IMR-90 (cell line): ENCODE results near the gene KRTAP10-3. TPM values are rescaled to one million over a fixed set of nuclear protein-coding genes. Genes with fewer than 3 reads are reported as not detected.

Experiments used
- ATAC-seq: fragments of 200-7000 bp; cut with Tn5 transposase; 2 replicates; pipeline ENCODE4 v1.9.1; 2020; ENCODE audit warnings: low read depth, mild to moderate bottlenecking, moderate library complexity
- BruUV-seq: library from RNA; stranded (reverse); fragments of 400-500 nt; replicated peaks from 2 replicates; lab custom pipeline; 2021; lab: Mats Ljungman, UMichigan
- CTCF ChIA-PET: fragments of 300-600 bp; formaldehyde crosslinking; extraction: SDS; loops from one replicate; lab custom pipeline; 2021; ENCODE audit warnings: antibody characterized with exemption; lab: Yijun Ruan, JAX
- POLR2A ChIA-PET: fragments of 300-600 bp; sonication (Branson Sonifier 250); formaldehyde crosslinking; loops from one replicate; lab custom pipeline; 2022; ENCODE audit warnings: antibody characterized with exemption; ENCODE audit not compliant: unreplicated experiment; lab: Charles Lee
- DNase-seq: peaks from one replicate; pipeline ENCODE4 v3.0.0; 2013
- H2AFZ ChIP-seq: replicated peaks from 2 replicates; pipeline ENCODE3; 2013; ENCODE audit warnings: low read length, mild to moderate bottlenecking; ENCODE audit not compliant: poor library complexity
- H2AK5ac ChIP-seq: 2 replicates; pipeline ENCODE4 v1.6.1; 2013; ENCODE audit warnings: low read depth, low read length, inconsistent platforms
- H2AK9ac ChIP-seq: replicated peaks from 2 replicates; pipeline ENCODE3; 2013; ENCODE audit warnings: mild to moderate bottlenecking, low read depth, low read length, moderate library complexity; ENCODE audit not compliant: poor library complexity
- H2BK120ac ChIP-seq: 2 replicates; pipeline ENCODE4 v1.6.1; 2013; ENCODE audit warnings: low read depth, low read length, inconsistent platforms
- H2BK15ac ChIP-seq: 3 replicates; pipeline ENCODE4 v1.6.1; 2013; ENCODE audit warnings: low read depth, low read length, inconsistent platforms
- H2BK20ac ChIP-seq: 2 replicates; pipeline ENCODE4 v1.6.1; 2013; ENCODE audit warnings: low read depth, mild to moderate bottlenecking, inconsistent platforms, low read length, moderate library complexity
- H2BK5ac ChIP-seq: 2 replicates; pipeline ENCODE4 v1.6.1; 2013; ENCODE audit warnings: mild to moderate bottlenecking, low read depth, low read length, inconsistent platforms; ENCODE audit not compliant: poor library complexity, severe bottlenecking
- H3K14ac ChIP-seq: replicated peaks from 2 replicates; pipeline ENCODE4 v1.6.1; 2013; ENCODE audit warnings: low read depth, low read length, inconsistent platforms
- H3K18ac ChIP-seq: 2 replicates; pipeline ENCODE4 v1.6.1; 2013; ENCODE audit warnings: low read depth, low read length, control low read depth
- H3K23ac ChIP-seq: 2 replicates; pipeline ENCODE4 v1.6.1; 2013; ENCODE audit warnings: low read depth, low read length, inconsistent platforms
- H3K27ac ChIP-seq: 2 replicates; pipeline ENCODE4 v1.5.1; 2013; ENCODE audit warnings: mild to moderate bottlenecking, control low read depth, low read length; ENCODE audit not compliant: insufficient read depth
- H3K27me3 ChIP-seq: 2 replicates; pipeline ENCODE4 v1.6.1; 2013; ENCODE audit warnings: low read length; ENCODE audit not compliant: control insufficient read depth, insufficient read depth
- H3K36me3 ChIP-seq: 2 replicates; pipeline ENCODE4 v1.6.1; 2013; ENCODE audit warnings: low read length, mixed read lengths; ENCODE audit not compliant: control insufficient read depth, insufficient read depth
- H3K4ac ChIP-seq: 2 replicates; pipeline ENCODE4 v1.6.1; 2013; ENCODE audit warnings: low read depth, low read length, inconsistent platforms
- H3K4me1 ChIP-seq: 2 replicates; pipeline ENCODE4 v1.6.1; 2013; ENCODE audit warnings: low read length, mixed read lengths; ENCODE audit not compliant: control insufficient read depth, insufficient read depth
- H3K4me2 ChIP-seq: 2 replicates; pipeline ENCODE4 v1.6.1; 2013; ENCODE audit warnings: low read depth, mild to moderate bottlenecking, control low read depth, low read length, moderate library complexity
- H3K4me3 ChIP-seq: 2 replicates; pipeline ENCODE4 v1.5.1; 2013; ENCODE audit warnings: low read depth, mild to moderate bottlenecking, control low read depth, low read length, moderate library complexity; ENCODE audit not compliant: insufficient read depth
- H3K56ac ChIP-seq: 2 replicates; pipeline ENCODE4 v1.6.1; 2013; ENCODE audit warnings: low read length, inconsistent platforms; ENCODE audit not compliant: insufficient read depth; ENCODE audit errors: extremely low read depth
- H3K79me1 ChIP-seq, 2 experiments: 2 replicates each; pipeline ENCODE4 v1.6.1; 2013; ENCODE audit warnings: low read length in 2 of 2, inconsistent platforms in 1 of 2, low read depth in 1 of 2
- H3K9ac ChIP-seq: 2 replicates; pipeline ENCODE4 v1.6.1; 2013; ENCODE audit warnings: low read depth, low read length, control low read depth
- H3K9me1 ChIP-seq: 2 replicates; pipeline ENCODE4 v1.6.1; 2013; ENCODE audit warnings: low read length, inconsistent platforms; ENCODE audit not compliant: insufficient read depth
- H3K9me3 ChIP-seq: 2 replicates; pipeline ENCODE4 v1.6.1; 2013; ENCODE audit warnings: low read length; ENCODE audit not compliant: control insufficient read depth, insufficient read depth
- H4K20me1 ChIP-seq: 2 replicates; pipeline ENCODE4 v1.6.1; 2013; ENCODE audit warnings: low read length, inconsistent platforms; ENCODE audit not compliant: insufficient read depth
- H4K5ac ChIP-seq: 2 replicates; pipeline ENCODE4 v1.6.1; 2013; ENCODE audit warnings: mild to moderate bottlenecking, low read depth, low read length, control low read depth
- H4K8ac ChIP-seq, 2 experiments: 2 replicates each; pipeline ENCODE4 v1.6.1; 2013; ENCODE audit warnings: low read depth in 2 of 2, low read length in 2 of 2, control low read depth in 1 of 2, inconsistent platforms in 1 of 2
- H4K91ac ChIP-seq: 2 replicates; pipeline ENCODE4 v1.6.1; 2013; ENCODE audit warnings: low read depth, low read length, inconsistent platforms; ENCODE audit not compliant: insufficient read depth
- BHLHE40 ChIP-seq: fragments of 150-350 bp; IDR thresholded peaks from 2 replicates; pipeline ENCODE4 v1.6.1; 2016; ENCODE audit warnings: mild to moderate bottlenecking, low read depth, low read length
- CEBPB ChIP-seq: IDR thresholded peaks from 2 replicates; pipeline ENCODE4 v1.6.1; 2012; ENCODE audit warnings: low read depth, low read length, improper control_type of control experiment
- FOS ChIP-seq: fragments of 150-350 bp; IDR thresholded peaks from 2 replicates; pipeline ENCODE4 v1.6.1; 2016; ENCODE audit warnings: low read depth, low read length
- MAZ ChIP-seq: IDR thresholded peaks from 2 replicates; pipeline ENCODE4 v1.6.1; 2012; ENCODE audit warnings: low read depth, mild to moderate bottlenecking, low read length, improper control_type of control experiment, moderate library complexity, borderline replicate concordance
- MXI1 ChIP-seq: IDR thresholded peaks from 2 replicates; pipeline ENCODE4 v1.6.1; 2012; ENCODE audit warnings: low read depth, mild to moderate bottlenecking, low read length, moderate library complexity, borderline replicate concordance
- POLR2A ChIP-seq: IDR thresholded peaks from 2 replicates; pipeline ENCODE4 v1.6.1; 2012; ENCODE audit warnings: mild to moderate bottlenecking, low read depth, low read length
- RAD21 ChIP-seq: IDR thresholded peaks from 2 replicates; pipeline ENCODE4 v1.6.1; 2012; ENCODE audit warnings: low read length, improper control_type of control experiment
- RFX5 ChIP-seq: IDR thresholded peaks from 2 replicates; pipeline ENCODE4 v1.8.0; 2012; ENCODE audit warnings: low read depth, mild to moderate bottlenecking, low read length, moderate library complexity
- SMC3 ChIP-seq: fragments of 150-350 bp; IDR thresholded peaks from 2 replicates; pipeline ENCODE4 v1.6.1; 2016; ENCODE audit warnings: low read depth, mild to moderate bottlenecking, antibody characterized with exemption, low read length, moderate library complexity
- WGBS, 2 experiments: methylation state at CpG; one replicate each; pipeline versions ENCODE4 v1.1.5 to v1.1.7; 2013; ENCODE audit warnings: missing lambda C conversion rate in 2 of 2; ENCODE audit not compliant: insufficient read length in 1 of 2; ENCODE audit errors: extremely low coverage in 2 of 2; 5-methylcytosine and 5-hydroxymethylcytosine counted together
- dilution Hi-C: fragments of 300-500 bp; cut with HindIII; formaldehyde crosslinking; loops from one replicate; pipeline ENCODE4 v1.14.3; 2018; ENCODE audit warnings: low sequenced_read_pairs; ENCODE audit not compliant: unreplicated experiment
- in situ Hi-C: fragments of 300-500 bp; cut with MboI; formaldehyde crosslinking; loops from 3 replicates; pipeline ENCODE4 v1.14.3; 2019; ENCODE audit warnings: low sequenced_read_pairs, inconsistent platforms, mixed read lengths
- intact Hi-C: fragments of 100-400 bp; cut with micrococcal nuclease; formaldehyde crosslinking; loops from 2 replicates; pipeline ENCODE4 v1.10.0; 2022
- polyA plus RNA-seq, 3 experiments: library from polyadenylated mRNA; depleted of rRNA; stranded (reverse); fragments of >200 nt; gene quantifications; 2 replicates each; pipeline ENCODE4 v1.2.3, GENCODE V29; 2012; ENCODE audit warnings: low replicate concordance in 1 of 3
- total RNA-seq: library from RNA; depleted of rRNA; stranded (reverse); fragments of >200 nt; gene quantifications from 2 replicates; pipeline ENCODE4 v1.2.3, GENCODE V29; 2012
- TF ChIP-seq, protein P1 (sequence below): fragments of 150-350 bp; IDR thresholded peaks from 2 replicates; pipeline ENCODE4 v1.6.1; 2017; ENCODE audit warnings: mild to moderate bottlenecking, antibody characterized with exemption, low read length, low read depth
- TF ChIP-seq, protein P2 (sequence below): conservative IDR thresholded peaks from 2 replicates; pipeline ENCODE4 v1.5.1; 2012; ENCODE audit warnings: mild to moderate bottlenecking, low read depth, low read length, improper control_type of control experiment
- TF ChIP-seq, protein P3 (sequence below): fragments of 150-350 bp; IDR thresholded peaks from 2 replicates; pipeline ENCODE4 v1.6.1; 2016; ENCODE audit warnings: low read depth, mild to moderate bottlenecking, low read length, moderate library complexity, borderline replicate concordance

The KRTAP10-3 gene
- total and polyA plus RNA-seq, 2 of the 4 experiments (the other 2 are of a cell fraction): not detected

DNA sequence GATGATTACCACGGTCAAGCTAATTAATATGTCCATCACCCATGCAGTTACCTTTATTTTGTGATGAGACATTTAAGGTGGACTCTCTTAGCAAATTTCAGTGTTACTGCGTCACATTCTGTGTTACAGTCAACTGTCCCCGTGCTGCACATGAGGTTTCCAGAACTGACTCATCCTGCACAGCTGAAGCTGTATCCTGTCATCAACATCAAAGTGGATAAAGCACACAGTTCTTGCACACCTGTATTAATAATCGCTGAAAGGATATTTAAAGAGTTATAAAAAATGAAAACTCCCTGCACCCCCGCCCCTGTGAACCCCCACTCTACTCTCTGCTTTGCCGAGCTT lies 25.2 kb upstream of the KRTAP10-3 start:
- no peak overlapping the region for H2AK5ac ChIP-seq
- H3K18ac ChIP-seq: no peak overlapping the region
- no peak overlapping the region for H3K4me3 ChIP-seq
- H4K5ac ChIP-seq: no peak overlapping the region
- ChIA-PET CTCF (no interaction called here), POLR2A (no interaction called here)
- peaks cover 6% of the 10 kb centered on the region for H3K9me3 ChIP-seq
- H3K36me3 ChIP-seq: no peaks in the 10 kb centered on the region
- no TSS peak for BruUV-seq
- no peak overlapping the region for H4K8ac ChIP-seq
- no peak overlapping the region for H2BK20ac ChIP-seq
- ATAC-seq (no peak), DNase-seq (no peak)
- in situ Hi-C loops (no loop called here), dilution Hi-C loops (no loop called here), intact Hi-C loops (no loop called here)
- no peak overlapping the region for H3K56ac ChIP-seq
- no peaks in the 10 kb centered on the region for H3K9me1 ChIP-seq
- WGBS, 2 experiments: no CpG with 5 or more reads among the region's 6 CpGs
- H2AK9ac ChIP-seq: no peak overlapping the region
- H2BK120ac ChIP-seq: no peak overlapping the region
- H3K9ac ChIP-seq: no peak overlapping the region
- H2BK5ac ChIP-seq: no peak overlapping the region
- H3K4ac ChIP-seq: no peak overlapping the region
- TF ChIP-seq RFX5 (no peak), MAZ (no peak), MXI1 (no peak), RAD21 (no peak), POLR2A (no peak), BHLHE40 (no peak), FOS (no peak), SMC3 (no peak), CEBPB (no peak)
- TF ChIP-seq, protein P1, sequence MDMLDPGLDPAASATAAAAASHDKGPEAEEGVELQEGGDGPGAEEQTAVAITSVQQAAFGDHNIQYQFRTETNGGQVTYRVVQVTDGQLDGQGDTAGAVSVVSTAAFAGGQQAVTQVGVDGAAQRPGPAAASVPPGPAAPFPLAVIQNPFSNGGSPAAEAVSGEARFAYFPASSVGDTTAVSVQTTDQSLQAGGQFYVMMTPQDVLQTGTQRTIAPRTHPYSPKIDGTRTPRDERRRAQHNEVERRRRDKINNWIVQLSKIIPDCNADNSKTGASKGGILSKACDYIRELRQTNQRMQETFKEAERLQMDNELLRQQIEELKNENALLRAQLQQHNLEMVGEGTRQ: no peak
- TF ChIP-seq, protein P2, sequence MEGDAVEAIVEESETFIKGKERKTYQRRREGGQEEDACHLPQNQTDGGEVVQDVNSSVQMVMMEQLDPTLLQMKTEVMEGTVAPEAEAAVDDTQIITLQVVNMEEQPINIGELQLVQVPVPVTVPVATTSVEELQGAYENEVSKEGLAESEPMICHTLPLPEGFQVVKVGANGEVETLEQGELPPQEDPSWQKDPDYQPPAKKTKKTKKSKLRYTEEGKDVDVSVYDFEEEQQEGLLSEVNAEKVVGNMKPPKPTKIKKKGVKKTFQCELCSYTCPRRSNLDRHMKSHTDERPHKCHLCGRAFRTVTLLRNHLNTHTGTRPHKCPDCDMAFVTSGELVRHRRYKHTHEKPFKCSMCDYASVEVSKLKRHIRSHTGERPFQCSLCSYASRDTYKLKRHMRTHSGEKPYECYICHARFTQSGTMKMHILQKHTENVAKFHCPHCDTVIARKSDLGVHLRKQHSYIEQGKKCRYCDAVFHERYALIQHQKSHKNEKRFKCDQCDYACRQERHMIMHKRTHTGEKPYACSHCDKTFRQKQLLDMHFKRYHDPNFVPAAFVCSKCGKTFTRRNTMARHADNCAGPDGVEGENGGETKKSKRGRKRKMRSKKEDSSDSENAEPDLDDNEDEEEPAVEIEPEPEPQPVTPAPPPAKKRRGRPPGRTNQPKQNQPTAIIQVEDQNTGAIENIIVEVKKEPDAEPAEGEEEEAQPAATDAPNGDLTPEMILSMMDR: no peak
- TF ChIP-seq, protein P3, sequence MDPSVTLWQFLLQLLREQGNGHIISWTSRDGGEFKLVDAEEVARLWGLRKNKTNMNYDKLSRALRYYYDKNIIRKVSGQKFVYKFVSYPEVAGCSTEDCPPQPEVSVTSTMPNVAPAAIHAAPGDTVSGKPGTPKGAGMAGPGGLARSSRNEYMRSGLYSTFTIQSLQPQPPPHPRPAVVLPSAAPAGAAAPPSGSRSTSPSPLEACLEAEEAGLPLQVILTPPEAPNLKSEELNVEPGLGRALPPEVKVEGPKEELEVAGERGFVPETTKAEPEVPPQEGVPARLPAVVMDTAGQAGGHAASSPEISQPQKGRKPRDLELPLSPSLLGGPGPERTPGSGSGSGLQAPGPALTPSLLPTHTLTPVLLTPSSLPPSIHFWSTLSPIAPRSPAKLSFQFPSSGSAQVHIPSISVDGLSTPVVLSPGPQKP: no peak
- no peaks in the 10 kb centered on the region for H3K4me1 ChIP-seq
- H3K27ac ChIP-seq: no peak overlapping the region
- no peak overlapping the region for H2AFZ ChIP-seq
- no peaks in the 10 kb centered on the region for H4K20me1 ChIP-seq
- H3K4me2 ChIP-seq: no peak overlapping the region
- no peak overlapping the region for H3K23ac ChIP-seq
- no peak overlapping the region for H3K14ac ChIP-seq
- H2BK15ac ChIP-seq: no peak overlapping the region
- peaks cover 3% of the 10 kb centered on the region; the same call in 1 of the 2 replicates for H3K27me3 ChIP-seq
- no peaks in the 10 kb centered on the region for H3K79me1 ChIP-seq
- no peak overlapping the region for H4K91ac ChIP-seq
